CD4-positive, alpha-beta T cell treated with Interleukin-1 beta for 1 hour (primary cell): ENCODE data around the gene SAPCD2.

Source experiments
- DNase-seq, 2 donors: peaks; one replicate each; pipeline ENCODE4 v3.0.0-alpha.2; 2020 to 2022

The SAPCD2 gene

GRCh38 chr9:137016436-137016835 is 53.9 kb downstream of the SAPCD2 start:
- DNase-seq = no peak

- no peak for DNase-seq
These were observed 54.4 kb downstream of the SAPCD2 start for GRCh38 chr9:137015976-137016375.

GRCh38 chr9:137015540-137015930 is 54.8 kb downstream of the SAPCD2 start:
- DNase-seq = no peak

GRCh38 chr9:137014776-137015539 is 55.4 kb downstream of the SAPCD2 start:
- no peak for DNase-seq

- DNase-seq = no peak
These were observed 56.2 kb downstream of the SAPCD2 start for GRCh38 chr9:137014166-137014565.

- no peak for DNase-seq
These were observed 56.8 kb downstream of the SAPCD2 start for GRCh38 chr9:137013571-137013940.

- no peak for DNase-seq
These were observed 57.4 kb downstream of the SAPCD2 start for GRCh38 chr9:137012694-137013570.
